SKM-1 treated with dmso at 0.1 percent for 144 hours (cell line): Measurements from ENCODE around the gene CCL1.

Experiments
- DNase-seq: peaks from one replicate; lab custom pipeline; 2025; ENCODE audit not compliant: unreplicated experiment; lab: John Stamatoyannopoulos, UW

Gene CCL1

GRCh38 chr17:34383216-34383615 is 20.2 kb upstream of the CCL1 start:
- DNase-seq, result no peak

GRCh38 chr17:34382621-34383124 is 19.6 kb upstream of the CCL1 start:
- no peak for DNase-seq

GRCh38 chr17:34379868-34380267 is 16.8 kb upstream of the CCL1 start:
- DNase-seq, result no peak

- DNase-seq, result peak; percentile 77
Measured at GRCh38 chr17:34378664-34379101, 15.7 kb upstream of the CCL1 start.

- no peak for DNase-seq
Measured at GRCh38 chr17:34377078-34377823, 14.2 kb upstream of the CCL1 start.

GRCh38 chr17:34375426-34375997 is 12.5 kb upstream of the CCL1 start:
- no peak for DNase-seq

GRCh38 chr17:34374457-34374856 is 11.4 kb upstream of the CCL1 start:
- DNase-seq, result no peak

- no peak for DNase-seq
Measured at GRCh38 chr17:34371405-34372100, 8.5 kb upstream of the CCL1 start.

GRCh38 chr17:34370997-34371395 is 8.0 kb upstream of the CCL1 start:
- no peak for DNase-seq

GRCh38 chr17:34370376-34370996 is 7.5 kb upstream of the CCL1 start:
- DNase-seq, result no peak

GRCh38 chr17:34369571-34369970 is 6.5 kb upstream of the CCL1 start:
- DNase-seq, result no peak

- peak; percentile 9 for DNase-seq
Measured at GRCh38 chr17:34368946-34369500, 6.0 kb upstream of the CCL1 start.

GRCh38 chr17:34368196-34368945 is 5.3 kb upstream of the CCL1 start:
- DNase-seq, result no peak

- no peak for DNase-seq
Measured at GRCh38 chr17:34367486-34368195, 4.6 kb upstream of the CCL1 start.

- DNase-seq, result no peak
Measured at GRCh38 chr17:34366529-34367107, 3.6 kb upstream of the CCL1 start.

GRCh38 chr17:34366010-34366409 is 3.0 kb upstream of the CCL1 start:
- no peak for DNase-seq

- peak; percentile 41 for DNase-seq
Measured at GRCh38 chr17:34365340-34365739, 2.3 kb upstream of the CCL1 start.

- DNase-seq, result no peak
Measured at GRCh38 chr17:34364751-34365150, 1.7 kb upstream of the CCL1 start.

GRCh38 chr17:34361478-34362061 is 1.5 kb downstream of the CCL1 start:
- DNase-seq, result peak; percentile 83
